SK-N-SH (cell line): Measurements from ENCODE around the gene ABLIM2. TPM values are rescaled to one million over a fixed set of nuclear protein-coding genes. Genes with fewer than 3 reads are reported as not detected.

Experiments
- CTCF ChIA-PET: fragments of 300-600, 350-600 bp; formaldehyde crosslinking; extraction: SDS; loops from one replicate; lab custom pipeline; 2021; lab: Yijun Ruan, JAX
- POLR2A ChIA-PET: fragments of 350-600 bp; sonication (Branson Sonifier 250); formaldehyde crosslinking; extraction: SDS; loops from one replicate; lab custom pipeline; 2020; ENCODE audit warnings: antibody characterized with exemption, inconsistent platforms; lab: Yijun Ruan, JAX
- DNase-seq: peaks from one replicate; pipeline ENCODE4 v3.0.0; 2012
- H2AFZ ChIP-seq: fragments of 200-600 bp; sonication (generic); 2 replicates; pipeline ENCODE4 v1.8.1; 2016; ENCODE audit warnings: antibody characterized with exemption, mild to moderate bottlenecking, low read depth
- H3F3A ChIP-seq: fragments of 200-600 bp; sonication (generic); replicated peaks from 2 replicates; pipeline ENCODE3; 2016; ENCODE audit warnings: antibody characterized with exemption, mild to moderate bottlenecking; ENCODE audit not compliant: insufficient read depth
- H3K27ac ChIP-seq, 2 experiments: fragments of 200-500 bp in 1 of 2; fragments of 200-600 bp in 1 of 2; sonication (Bioruptor generic) in 1 of 2; sonication (generic), shearing (Covaris generic) in 1 of 2; 2 replicates each; pipeline versions ENCODE4 v1.5.1 to v1.6.1; 2014 to 2016; ENCODE audit warnings: low read depth in 2 of 2, inconsistent platforms in 1 of 2, low read length in 1 of 2, mild to moderate bottlenecking in 1 of 2, mixed read lengths in 1 of 2
- H3K27me3 ChIP-seq: fragments of 200-600 bp; sonication (generic), shearing (Covaris generic); 2 replicates; pipeline ENCODE4 v1.6.1; 2016; ENCODE audit warnings: mixed run types; ENCODE audit not compliant: insufficient read depth
- H3K36me3 ChIP-seq, 2 experiments: fragments of 200-500 bp in 1 of 2; fragments of 200-600 bp in 1 of 2; sonication (Bioruptor generic) in 1 of 2; sonication (generic) in 1 of 2; replicated peaks in 1 of 2; 2 replicates each; pipeline versions ENCODE3 to v1.5.1; 2014 to 2016; ENCODE audit warnings: low read length in 1 of 2, mild to moderate bottlenecking in 1 of 2; ENCODE audit not compliant: insufficient read depth in 2 of 2, control insufficient read depth in 1 of 2
- H3K4me1 ChIP-seq, 2 experiments: fragments of 200-500 bp in 1 of 2; fragments of 200-600 bp in 1 of 2; sonication (Bioruptor generic) in 1 of 2; sonication (generic), shearing (Covaris generic) in 1 of 2; 2 replicates each; pipeline versions ENCODE4 v1.5.1 to v1.6.1; 2014 to 2016; ENCODE audit warnings: low read depth in 1 of 2, low read length in 1 of 2, mixed run types in 1 of 2; ENCODE audit not compliant: insufficient read depth in 2 of 2, control insufficient read depth in 1 of 2
- H3K4me2 ChIP-seq: fragments of 200-600 bp; sonication (generic), shearing (Covaris generic); 2 replicates; pipeline ENCODE4 v1.6.1; 2017; ENCODE audit warnings: mixed run types
- H3K4me3 ChIP-seq, 2 experiments: fragments of 200-500 bp in 1 of 2; fragments of 200-600 bp in 1 of 2; sonication (Bioruptor generic) in 1 of 2; sonication (generic), shearing (Covaris generic) in 1 of 2; 2 replicates each; pipeline versions ENCODE4 v1.5.1 to v1.8.1; 2014 to 2016; ENCODE audit warnings: low read depth in 2 of 2, inconsistent platforms in 1 of 2, low read length in 1 of 2, mild to moderate bottlenecking in 1 of 2, mixed read lengths in 1 of 2, moderate library complexity in 1 of 2
- H3K79me2 ChIP-seq: fragments of 200-600 bp; sonication (generic); 2 replicates; pipeline ENCODE4 v1.8.1; 2017; ENCODE audit warnings: mild to moderate bottlenecking; ENCODE audit not compliant: insufficient read depth
- H3K9ac ChIP-seq: fragments of 200-600 bp; sonication (generic); 2 replicates; pipeline ENCODE4 v1.6.1; 2017; ENCODE audit warnings: mixed run types
- H3K9me2 ChIP-seq: fragments of 200-600 bp; sonication (generic); 2 replicates; pipeline ENCODE4 v1.6.1; 2017; ENCODE audit warnings: mixed run types
- H3K9me3 ChIP-seq: fragments of 200-600 bp; sonication (generic); 2 replicates; pipeline ENCODE4 v1.6.1; 2017; ENCODE audit warnings: mixed run types, mild to moderate bottlenecking, moderate library complexity
- H4K20me1 ChIP-seq: fragments of 200-600 bp; sonication (generic); 2 replicates; pipeline ENCODE4 v1.6.1; 2017; ENCODE audit warnings: mild to moderate bottlenecking, mixed run types; ENCODE audit not compliant: insufficient read depth
- CHD2 ChIP-seq: fragments of 150-350 bp; IDR thresholded peaks from 2 replicates; pipeline ENCODE4 v1.6.1; 2018; ENCODE audit warnings: low read length; ENCODE audit not compliant: partially characterized antibody
- ELF1 ChIP-seq: IDR thresholded peaks from 2 replicates; pipeline ENCODE4 v1.4.0; 2012
- EZH2phosphoT487 ChIP-seq: fragments of 200-600 bp; sonication (generic); IDR thresholded peaks from 2 replicates; pipeline ENCODE4 v1.6.1; 2017; ENCODE audit warnings: low read depth, mixed run types, mild to moderate bottlenecking, antibody characterized with exemption, moderate library complexity, borderline replicate concordance
- GABPA ChIP-seq: IDR thresholded peaks from 2 replicates; pipeline ENCODE4 v1.4.0; 2012; ENCODE audit warnings: low read depth, mild to moderate bottlenecking
- GATA2 ChIP-seq: sonication (generic); formaldehyde crosslinking; IDR thresholded peaks from 2 replicates; pipeline ENCODE4 v1.5.0; 2020; ENCODE audit warnings: mild to moderate bottlenecking, missing genetic modification reagents
- JUND ChIP-seq: IDR thresholded peaks from 2 replicates; pipeline ENCODE4 v1.4.0; 2012
- MAX ChIP-seq: IDR thresholded peaks from 2 replicates; pipeline ENCODE4 v1.4.0; 2012; ENCODE audit warnings: low read depth
- POLR2AphosphoS5 ChIP-seq: IDR thresholded peaks from 2 replicates; pipeline ENCODE4 v1.6.1; 2012; ENCODE audit warnings: low read depth, low read length
- RAD21 ChIP-seq: IDR thresholded peaks from 2 replicates; pipeline ENCODE4 v1.6.1; 2012; ENCODE audit warnings: mild to moderate bottlenecking, low read length
- RCOR1 ChIP-seq: fragments of 150-350 bp; IDR thresholded peaks from 2 replicates; pipeline ENCODE4 v1.6.1; 2017; ENCODE audit warnings: antibody characterized with exemption, low read length
- SMC3 ChIP-seq: IDR thresholded peaks from 2 replicates; pipeline ENCODE4 v1.6.1; 2012; ENCODE audit warnings: low read depth, low read length, improper control_type of control experiment
- TAF1 ChIP-seq: IDR thresholded peaks from 2 replicates; pipeline ENCODE4 v1.6.1; 2012; ENCODE audit warnings: low read depth, mild to moderate bottlenecking, low read length, moderate library complexity, borderline replicate concordance
- USF2 ChIP-seq: fragments of 150-350 bp; IDR thresholded peaks from 2 replicates; pipeline ENCODE4 v1.6.1; 2017; ENCODE audit warnings: antibody characterized with exemption, low read length, low read depth, borderline replicate concordance
- WGBS: methylation state at CpG from one replicate; pipeline ENCODE4 v1.1.6; 2017; ENCODE audit warnings: low lambda C conversion rate; 5-methylcytosine and 5-hydroxymethylcytosine counted together
- polyA plus RNA-seq, 3 experiments: library from polyadenylated mRNA; depleted of rRNA; stranded (reverse); fragments of >200 nt; gene quantifications; 2 replicates each; pipeline ENCODE4 v1.2.3, GENCODE V29; 2012
- TF ChIP-seq, protein P1 (sequence below): IDR thresholded peaks from 2 replicates; pipeline ENCODE4 v1.4.0; 2012; ENCODE audit warnings: low read depth, borderline replicate concordance
- TF ChIP-seq, protein P2 (sequence below): IDR thresholded peaks from 2 replicates; pipeline ENCODE4 v1.4.0; 2012; ENCODE audit warnings: low read depth, borderline replicate concordance
- TF ChIP-seq, protein P3 (sequence below): IDR thresholded peaks from 2 replicates; pipeline ENCODE4 v1.6.1; 2012; ENCODE audit warnings: mild to moderate bottlenecking, low read depth, low read length, moderate library complexity

The ABLIM2 gene
- polyA plus RNA-seq, 1 of the 3 experiments (the other 2 are of a cell fraction), result 0.53 TPM

- TF ChIP-seq, protein P1, sequence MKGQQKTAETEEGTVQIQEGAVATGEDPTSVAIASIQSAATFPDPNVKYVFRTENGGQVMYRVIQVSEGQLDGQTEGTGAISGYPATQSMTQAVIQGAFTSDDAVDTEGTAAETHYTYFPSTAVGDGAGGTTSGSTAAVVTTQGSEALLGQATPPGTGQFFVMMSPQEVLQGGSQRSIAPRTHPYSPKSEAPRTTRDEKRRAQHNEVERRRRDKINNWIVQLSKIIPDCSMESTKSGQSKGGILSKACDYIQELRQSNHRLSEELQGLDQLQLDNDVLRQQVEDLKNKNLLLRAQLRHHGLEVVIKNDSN, result no peak
- TF ChIP-seq TAF1 (no peak), GABPA (no peak)
These were observed 215.4 kb downstream of the ABLIM2 start (continued) for GRCh38 chr4:7943211-7943610.

- no peak overlapping the region for H3K9ac ChIP-seq
- 90% methylated on average over 4 of the region's 4 CpGs for WGBS
- no peak overlapping the region for H2AFZ ChIP-seq
- H4K20me1 ChIP-seq, result peaks cover 14% of the 10 kb centered on the region
- H3K27ac ChIP-seq, result no peak overlapping the region; a peak in 1 of 4 replicates
- H3K4me1 ChIP-seq, result peaks cover 8 to 11% of the 10 kb centered on the region in 2 experiments; a peak in 2 of 4 replicates
- H3K4me2 ChIP-seq, result no peak overlapping the region
- DNase-seq, result no peak
- no peaks in the 10 kb centered on the region for H3K36me3 ChIP-seq
- no peak for TF ChIP-seq POLR2AphosphoS5
- TF ChIP-seq USF2, result no peak
- TF ChIP-seq, protein P2, sequence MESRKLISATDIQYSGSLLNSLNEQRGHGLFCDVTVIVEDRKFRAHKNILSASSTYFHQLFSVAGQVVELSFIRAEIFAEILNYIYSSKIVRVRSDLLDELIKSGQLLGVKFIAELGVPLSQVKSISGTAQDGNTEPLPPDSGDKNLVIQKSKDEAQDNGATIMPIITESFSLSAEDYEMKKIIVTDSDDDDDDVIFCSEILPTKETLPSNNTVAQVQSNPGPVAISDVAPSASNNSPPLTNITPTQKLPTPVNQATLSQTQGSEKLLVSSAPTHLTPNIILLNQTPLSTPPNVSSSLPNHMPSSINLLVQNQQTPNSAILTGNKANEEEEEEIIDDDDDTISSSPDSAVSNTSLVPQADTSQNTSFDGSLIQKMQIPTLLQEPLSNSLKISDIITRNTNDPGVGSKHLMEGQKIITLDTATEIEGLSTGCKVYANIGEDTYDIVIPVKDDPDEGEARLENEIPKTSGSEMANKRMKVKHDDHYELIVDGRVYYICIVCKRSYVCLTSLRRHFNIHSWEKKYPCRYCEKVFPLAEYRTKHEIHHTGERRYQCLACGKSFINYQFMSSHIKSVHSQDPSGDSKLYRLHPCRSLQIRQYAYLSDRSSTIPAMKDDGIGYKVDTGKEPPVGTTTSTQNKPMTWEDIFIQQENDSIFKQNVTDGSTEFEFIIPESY, result no peak
- TF ChIP-seq EZH2phosphoT487, result no peak
- no peak for TF ChIP-seq SMC3
- TF ChIP-seq GABPA, result no peak
- TF ChIP-seq RCOR1, result no peak
- no peak for TF ChIP-seq TAF1
- no peak for TF ChIP-seq GATA2 (CRISPR knock-in tag)
- no peak for TF ChIP-seq JUND
- TF ChIP-seq ELF1, result no peak
- TF ChIP-seq MAX, result no peak
- TF ChIP-seq, protein P3, sequence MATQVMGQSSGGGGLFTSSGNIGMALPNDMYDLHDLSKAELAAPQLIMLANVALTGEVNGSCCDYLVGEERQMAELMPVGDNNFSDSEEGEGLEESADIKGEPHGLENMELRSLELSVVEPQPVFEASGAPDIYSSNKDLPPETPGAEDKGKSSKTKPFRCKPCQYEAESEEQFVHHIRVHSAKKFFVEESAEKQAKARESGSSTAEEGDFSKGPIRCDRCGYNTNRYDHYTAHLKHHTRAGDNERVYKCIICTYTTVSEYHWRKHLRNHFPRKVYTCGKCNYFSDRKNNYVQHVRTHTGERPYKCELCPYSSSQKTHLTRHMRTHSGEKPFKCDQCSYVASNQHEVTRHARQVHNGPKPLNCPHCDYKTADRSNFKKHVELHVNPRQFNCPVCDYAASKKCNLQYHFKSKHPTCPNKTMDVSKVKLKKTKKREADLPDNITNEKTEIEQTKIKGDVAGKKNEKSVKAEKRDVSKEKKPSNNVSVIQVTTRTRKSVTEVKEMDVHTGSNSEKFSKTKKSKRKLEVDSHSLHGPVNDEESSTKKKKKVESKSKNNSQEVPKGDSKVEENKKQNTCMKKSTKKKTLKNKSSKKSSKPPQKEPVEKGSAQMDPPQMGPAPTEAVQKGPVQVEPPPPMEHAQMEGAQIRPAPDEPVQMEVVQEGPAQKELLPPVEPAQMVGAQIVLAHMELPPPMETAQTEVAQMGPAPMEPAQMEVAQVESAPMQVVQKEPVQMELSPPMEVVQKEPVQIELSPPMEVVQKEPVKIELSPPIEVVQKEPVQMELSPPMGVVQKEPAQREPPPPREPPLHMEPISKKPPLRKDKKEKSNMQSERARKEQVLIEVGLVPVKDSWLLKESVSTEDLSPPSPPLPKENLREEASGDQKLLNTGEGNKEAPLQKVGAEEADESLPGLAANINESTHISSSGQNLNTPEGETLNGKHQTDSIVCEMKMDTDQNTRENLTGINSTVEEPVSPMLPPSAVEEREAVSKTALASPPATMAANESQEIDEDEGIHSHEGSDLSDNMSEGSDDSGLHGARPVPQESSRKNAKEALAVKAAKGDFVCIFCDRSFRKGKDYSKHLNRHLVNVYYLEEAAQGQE, result no peak
- TF ChIP-seq CHD2, result no peak
- no peak for TF ChIP-seq RAD21
- H3K9me3 ChIP-seq, result no peaks in the 10 kb centered on the region
- CTCF ChIA-PET, result interaction anchor here (1.5 to 13.5 kb wide), 3 partner anchors 12 to 138 kb away, joined by 3 to 116 read pairs (median 12); no protein-coding TSS in a partner anchor
- POLR2A ChIA-PET, result no interaction called here
- peaks cover 14% of the 10 kb centered on the region for H3F3A ChIP-seq
- peaks cover 32% of the 10 kb centered on the region for H3K79me2 ChIP-seq
- no peaks in the 10 kb centered on the region for H3K27me3 ChIP-seq
- H3K9me2 ChIP-seq, result no peaks in the 10 kb centered on the region
- H3K4me3 ChIP-seq, result no peak overlapping the region
These were observed 216.6 kb downstream of the ABLIM2 start for GRCh38 chr4:7941965-7942496.
